Right renal pelvis (tissue), 4 donors: Measurements from ENCODE around the gene PCDHB5. TPM values are rescaled to one million over a fixed set of nuclear protein-coding genes. Genes with fewer than 3 reads are reported as not detected.

Experiments
- polyA plus RNA-seq, 4 donors: library from polyadenylated mRNA; unstranded; fragments of 120-200 nt; gene quantifications; one replicate each; pipeline ENCODE4 v1.2.1, GENCODE V29; 2013; ENCODE audit not compliant: insufficient read length in 4 of 4

Gene PCDHB5
- polyA plus RNA-seq, 4 donors = 7.0 to 9.9 (median 8.2) TPM

Other genes starting within 250 kb of the PCDHB5 start
- gene PCDHAC1, start 208.9 kb upstream of the PCDHB5 start, polyA plus RNA-seq = under 1 TPM in 3 of 4 donors, not detected in 1; 0.10 to 0.16 (median 0.11) TPM
- gene PCDHAC2, start 168.7 kb upstream of the PCDHB5 start, polyA plus RNA-seq = under 1 TPM; 0.45 to 0.70 (median 0.59) TPM
- under 1 TPM; 0.05 to 0.13 (median 0.08) TPM for gene PCDHB1, start 83.8 kb upstream of the PCDHB5 start, polyA plus RNA-seq
- gene PCDHB2, start 40.6 kb upstream of the PCDHB5 start, polyA plus RNA-seq = 1 to 10 TPM; 3.9 to 7.7 (median 4.9) TPM
- gene PCDHB3, start 34.7 kb upstream of the PCDHB5 start, polyA plus RNA-seq = 1 to 10 TPM; 2.5 to 4.7 (median 3.4) TPM
- 1 to 10 TPM; 1.5 to 2.8 (median 2.1) TPM for gene PCDHB4, start 13.4 kb upstream of the PCDHB5 start, polyA plus RNA-seq
- gene PCDHB6, start 14.9 kb downstream of the PCDHB5 start, polyA plus RNA-seq = 1 to 10 TPM; 3.0 to 4.0 (median 3.4) TPM
- gene PCDHB7, start 37.4 kb downstream of the PCDHB5 start, polyA plus RNA-seq = 1 to 10 TPM; 4.9 to 6.2 (median 5.9) TPM
- gene PCDHB8, start 42.6 kb downstream of the PCDHB5 start, polyA plus RNA-seq = 1 to 10 TPM; 1.3 to 3.9 (median 2.6) TPM
- gene PCDHB16, start 47.2 kb downstream of the PCDHB5 start, polyA plus RNA-seq = 1 to 10 TPM; 3.5 to 7.7 (median 5.2) TPM
- gene PCDHB9, start 52.0 kb downstream of the PCDHB5 start, polyA plus RNA-seq = 1 to 10 TPM; 3.2 to 6.3 (median 3.8) TPM
- 1 to 10 TPM; 6.5 to 9.4 (median 7.7) TPM for gene PCDHB10, start 57.1 kb downstream of the PCDHB5 start, polyA plus RNA-seq
- 1 to 10 TPM; 4.8 to 6.3 (median 5.1) TPM for gene PCDHB11, start 64.4 kb downstream of the PCDHB5 start, polyA plus RNA-seq
- 1 to 10 TPM; 4.6 to 6.5 (median 5.5) TPM for gene PCDHB12, start 73.5 kb downstream of the PCDHB5 start, polyA plus RNA-seq
- gene PCDHB13, start 78.7 kb downstream of the PCDHB5 start, polyA plus RNA-seq = 1 to 10 TPM; 5.6 to 6.8 (median 6.3) TPM
- gene PCDHB14, start 88.1 kb downstream of the PCDHB5 start, polyA plus RNA-seq = 10 to 100 TPM in 1 of 4 donors, 1 to 10 TPM in 3; 8.1 to 11.2 (median 8.8) TPM
- gene PCDHB15, start 110.2 kb downstream of the PCDHB5 start, polyA plus RNA-seq = 10 to 100 TPM; 14.7 to 17.0 (median 16.0) TPM
- gene SLC25A2, start 168.8 kb downstream of the PCDHB5 start, polyA plus RNA-seq = under 1 TPM in 1 of 4 donors, not detected in 3; 0.04 TPM
- gene TAF7, start 185.6 kb downstream of the PCDHB5 start, polyA plus RNA-seq = 100 to 1,000 TPM; 146 to 183 (median 171) TPM
- 1 to 10 TPM in 2 of 4 donors, under 1 TPM in 2; 0.74 to 1.3 (median 0.96) TPM for gene PCDHGA1, start 195.3 kb downstream of the PCDHB5 start, polyA plus RNA-seq
- gene PCDHGA2, start 203.6 kb downstream of the PCDHB5 start, polyA plus RNA-seq = 1 to 10 TPM; 5.8 to 7.7 (median 6.1) TPM
- 1 to 10 TPM; 2.2 to 4.2 (median 3.1) TPM for gene PCDHGA3, start 208.6 kb downstream of the PCDHB5 start, polyA plus RNA-seq
- 1 to 10 TPM; 1.3 to 2.4 (median 2.0) TPM for gene PCDHGB1, start 214.9 kb downstream of the PCDHB5 start, polyA plus RNA-seq
- gene PCDHGA4, start 219.8 kb downstream of the PCDHB5 start, polyA plus RNA-seq = 1 to 10 TPM; 2.3 to 3.1 (median 2.5) TPM
- 1 to 10 TPM; 3.4 to 4.7 (median 3.9) TPM for gene PCDHGB2, start 224.8 kb downstream of the PCDHB5 start, polyA plus RNA-seq
- gene PCDHGA5, start 229.0 kb downstream of the PCDHB5 start, polyA plus RNA-seq = 1 to 10 TPM; 2.2 to 3.0 (median 2.5) TPM
- gene PCDHGB3, start 235.0 kb downstream of the PCDHB5 start, polyA plus RNA-seq = 1 to 10 TPM; 1.7 to 2.3 (median 2.0) TPM
- gene PCDHGA6, start 238.7 kb downstream of the PCDHB5 start, polyA plus RNA-seq = 1 to 10 TPM; 5.4 to 9.1 (median 6.5) TPM
- 1 to 10 TPM; 2.1 to 2.8 (median 2.2) TPM for gene PCDHGA7, start 247.5 kb downstream of the PCDHB5 start, polyA plus RNA-seq